Activated gamma-delta T cell treated with Interleukin-2 at 50 U/mL for 16 hours (primary cell): ENCODE data around the gene CLIC6.
A peak's percentile ranks its signal among the peaks of the same experiment; 100 is the strongest.
"Not testable (repeated sequence)": the region's sequence is repeated elsewhere in the genome, so short reads cannot be mapped to it uniquely, and the experiment has no call there.

Experiments used
- DNase-seq: peaks from one replicate; pipeline ENCODE4 v3.0.0-alpha.2; 2020

The CLIC6 gene

GRCh38 chr21:34653522-34653921 lies 15.3 kb upstream of the CLIC6 start:
- no peak for DNase-seq

- no peak for DNase-seq
Observed at GRCh38 chr21:34661848-34662247, 6.9 kb upstream of the CLIC6 start.

GRCh38 chr21:34667761-34668160 lies 1.0 kb upstream of the CLIC6 start:
- DNase-seq, result no peak

GRCh38 chr21:34669149-34669879 lies 520 bp downstream of the CLIC6 start:
- peak; percentile 28 for DNase-seq

- DNase-seq, result not testable (repeated sequence)
Observed at GRCh38 chr21:34669880-34670219, 1.1 kb downstream of the CLIC6 start.

GRCh38 chr21:34670220-34670961 lies 1.6 kb downstream of the CLIC6 start:
- no peak for DNase-seq

DNA sequence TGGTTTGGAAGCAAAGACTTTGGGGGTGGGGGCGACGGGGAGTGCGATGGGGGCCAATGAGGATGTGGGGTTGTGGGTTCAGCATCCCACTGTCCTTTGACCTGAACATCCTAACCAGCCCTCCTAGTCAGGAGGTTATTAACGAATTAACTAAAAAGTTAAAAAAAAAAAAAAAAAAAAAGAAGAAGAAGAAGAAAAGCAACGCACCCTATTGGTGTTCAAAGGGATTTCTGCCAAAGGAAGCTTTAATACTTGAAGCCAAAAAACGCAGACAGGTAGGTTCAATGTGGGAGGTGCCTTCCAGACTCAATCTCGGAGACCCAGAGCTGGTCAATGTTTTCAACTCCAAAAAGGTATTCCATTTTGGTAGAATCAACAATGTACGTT lies 2.2 kb downstream of the CLIC6 start:
- no peak for DNase-seq

DNA sequence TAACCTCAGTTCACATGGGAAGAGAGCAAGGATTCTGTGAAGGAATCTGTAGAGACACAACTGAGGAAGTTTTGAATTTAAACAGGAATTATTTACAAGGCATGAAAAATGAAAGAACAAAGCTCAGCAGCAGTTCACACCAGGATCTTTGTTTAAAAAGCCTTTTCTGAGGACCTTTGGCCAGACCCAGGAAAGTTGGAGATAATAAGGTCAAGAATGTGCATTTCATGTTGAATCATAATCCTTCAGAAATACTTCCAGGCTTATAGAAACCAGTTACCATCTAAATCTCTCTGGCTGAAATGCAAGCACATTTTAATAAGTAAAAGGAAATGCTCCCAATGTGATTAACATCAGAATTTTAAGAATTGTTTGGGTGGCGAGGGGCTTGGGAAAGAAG lies 2.7 kb downstream of the CLIC6 start:
- DNase-seq, result no peak

GRCh38 chr21:34671891-34672290 lies 3.1 kb downstream of the CLIC6 start:
- no peak for DNase-seq

DNA sequence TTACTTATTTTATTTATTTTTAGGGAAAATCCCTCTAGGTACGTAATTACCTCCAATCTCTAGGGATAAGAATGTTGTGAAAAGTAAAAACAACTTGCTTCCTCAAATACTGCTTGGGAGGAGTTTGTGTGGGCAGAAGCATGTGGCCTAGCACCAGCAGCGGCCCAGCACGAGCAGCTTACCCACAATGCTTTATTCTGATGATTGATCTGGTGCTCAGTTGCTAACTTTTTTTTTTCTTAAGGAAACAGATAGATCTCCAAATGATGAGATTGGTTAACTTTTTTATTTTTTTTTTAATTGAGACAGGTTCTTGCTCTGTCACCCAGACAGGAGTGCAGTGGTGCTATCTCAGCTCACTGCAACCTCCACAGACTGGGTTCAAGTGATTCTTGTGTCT lies 4.2 kb downstream of the CLIC6 start:
- no peak for DNase-seq

DNA sequence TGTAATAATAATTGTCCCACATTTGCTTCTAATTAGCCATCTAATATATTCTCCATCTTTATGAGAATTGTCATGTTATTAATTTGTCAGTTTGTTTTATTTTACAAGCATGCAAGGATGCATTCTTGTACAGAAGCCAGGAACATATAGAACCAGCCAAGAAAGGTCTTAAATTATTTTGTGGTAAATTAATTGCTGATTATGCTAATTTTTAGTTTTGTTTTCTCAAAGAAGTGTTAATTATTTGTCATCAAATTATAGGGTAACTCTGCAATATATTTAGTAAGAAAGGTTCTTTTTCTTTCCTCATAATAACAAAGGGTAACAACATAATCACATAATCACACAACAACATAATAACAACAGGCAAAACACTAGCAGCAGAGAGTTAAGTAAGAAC lies 5.7 kb downstream of the CLIC6 start:
- DNase-seq, result no peak

DNA sequence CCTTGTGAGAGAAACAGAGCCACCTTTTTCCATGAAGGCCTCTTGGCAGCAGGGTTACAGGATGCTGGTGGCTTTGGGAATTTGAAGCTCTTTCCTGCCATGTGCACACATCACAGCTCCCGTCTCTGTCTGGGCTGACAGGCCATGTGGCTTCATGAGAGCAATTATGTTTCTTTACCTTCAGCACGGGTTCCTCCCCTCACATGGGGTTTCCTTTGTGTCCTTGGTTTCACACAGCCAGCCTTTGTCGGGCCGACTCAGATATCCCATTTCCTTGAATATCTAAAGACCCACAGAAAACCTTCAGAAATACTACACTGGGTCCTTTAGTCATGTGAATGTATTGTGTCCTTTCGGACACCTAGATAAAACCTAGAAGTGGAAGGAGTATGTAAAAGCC lies 7.1 kb downstream of the CLIC6 start:
- DNase-seq, result no peak

DNA sequence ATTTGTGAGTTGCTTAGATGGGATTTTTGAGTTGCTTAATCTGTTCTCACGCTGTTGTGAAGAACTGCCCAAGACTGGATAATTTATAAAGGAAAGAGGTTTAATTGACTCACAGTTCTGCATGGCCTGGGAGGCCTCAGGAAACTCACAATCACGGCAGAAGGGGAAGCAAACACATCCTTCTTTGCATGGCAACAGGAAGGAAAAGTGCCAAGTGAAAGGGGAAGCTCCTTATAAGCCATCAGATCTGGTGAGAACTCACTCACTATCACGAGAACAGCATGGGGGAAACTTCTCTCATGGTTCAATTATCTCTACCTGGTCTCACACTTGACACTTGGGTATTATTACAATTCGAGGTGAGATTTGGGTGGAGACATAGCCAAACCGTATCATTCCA lies 10.3 kb downstream of the CLIC6 start:
- DNase-seq, result no peak

GRCh38 chr21:34684174-34684876 lies 15.5 kb downstream of the CLIC6 start:
- no peak for DNase-seq

DNA sequence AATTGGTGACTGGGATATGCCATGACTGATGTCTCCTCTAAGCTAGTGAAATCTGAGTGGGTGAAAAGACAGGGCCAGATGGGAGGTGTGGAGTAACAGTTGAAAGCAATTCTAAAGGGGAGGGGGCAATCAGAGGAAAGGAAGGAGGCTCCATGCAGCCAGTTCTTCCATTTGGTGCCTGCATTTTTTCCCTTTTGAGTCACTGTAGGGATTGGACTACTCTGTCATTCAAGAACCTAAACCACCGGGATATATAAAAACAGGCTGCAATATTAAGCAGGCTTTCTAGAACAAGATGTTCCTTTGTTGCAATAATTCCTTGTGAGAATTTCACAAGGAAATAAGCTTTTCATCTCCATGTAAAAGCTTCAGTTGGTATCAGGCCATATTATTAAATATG lies 18.3 kb downstream of the CLIC6 start:
- DNase-seq, result no peak

GRCh38 chr21:34687745-34688144 lies 19.0 kb downstream of the CLIC6 start:
- no peak for DNase-seq

DNA sequence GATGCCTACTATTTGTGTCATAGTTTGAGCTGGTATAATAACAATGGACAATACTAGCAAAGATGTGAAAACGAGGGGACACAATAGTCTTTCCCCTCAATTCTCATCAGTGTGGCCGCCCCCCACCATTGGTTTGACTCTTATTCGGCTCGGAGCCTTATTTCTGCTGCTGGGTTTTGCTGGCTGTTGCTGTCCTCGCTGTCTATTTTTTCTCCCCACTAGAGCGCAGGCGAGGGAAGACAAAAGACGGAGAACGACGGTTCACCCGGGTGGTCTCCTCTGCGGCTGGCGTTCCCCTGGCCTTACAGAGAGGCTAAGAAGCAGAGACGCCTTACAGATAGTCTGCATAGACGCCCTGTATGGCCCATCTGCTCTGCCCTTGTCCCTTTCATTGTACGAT lies 19.4 kb downstream of the CLIC6 start:
- DNase-seq, result no peak

GRCh38 chr21:34688715-34689114 lies 19.9 kb downstream of the CLIC6 start:
- DNase-seq, result no peak

GRCh38 chr21:34690041-34690792 lies 21.4 kb downstream of the CLIC6 start:
- DNase-seq, result no peak

- no peak for DNase-seq
Observed at GRCh38 chr21:34690793-34691175, 22.0 kb downstream of the CLIC6 start.

GRCh38 chr21:34691390-34692032 lies 22.7 kb downstream of the CLIC6 start:
- no peak for DNase-seq

- DNase-seq, result no peak
Observed at GRCh38 chr21:34692458-34693020, 23.7 kb downstream of the CLIC6 start.
